HL-60/S4 treated with phorbol 12-myristate 13-acetate at 8.2 ng/mL for 4 days and 3 days (cell line): Measurements from ENCODE around the gene AGPAT1.

Source experiments
- in situ Hi-C: fragments of 300-500 bp; cut with MboI; formaldehyde crosslinking; loops from 2 replicates; pipeline ENCODE4 v1.15.0; 2022; ENCODE audit warnings: low sequenced_read_pairs

The AGPAT1 gene

GRCh38 chr6:32173051-32173727, 2.7 kb downstream of the AGPAT1 start:
- in situ Hi-C loops = no loop called here

- in situ Hi-C loops = no loop called here
Measured at GRCh38 chr6:32171234-32171633, 4.7 kb downstream of the AGPAT1 start.

- in situ Hi-C loops = no loop called here
Measured at GRCh38 chr6:32170294-32170693, 5.6 kb downstream of the AGPAT1 start.

- in situ Hi-C loops = no loop called here
Measured at GRCh38 chr6:32168807-32169591, 6.9 kb downstream of the AGPAT1 start.

GRCh38 chr6:32168350-32168749, 7.5 kb downstream of the AGPAT1 start:
- in situ Hi-C loops = no loop called here

GRCh38 chr6:32167761-32168262, 8.1 kb downstream of the AGPAT1 start:
- in situ Hi-C loops = no loop called here

GRCh38 chr6:32167154-32167760, 8.6 kb downstream of the AGPAT1 start:
- in situ Hi-C loops = no loop called here

- in situ Hi-C loops = no loop called here
Measured at GRCh38 chr6:32166411-32167061, 9.3 kb downstream of the AGPAT1 start.

GRCh38 chr6:32164295-32164694, 11.6 kb downstream of the AGPAT1 start, which contains the start of gene EGFL8:
Gene EGFL8 (plus strand): TSS chr6:32164595. CDS start chr6:32166166, 1,571 bp downstream.
- in situ Hi-C loops = no loop called here

- in situ Hi-C loops = no loop called here
Measured at GRCh38 chr6:32163559-32164258, 12.2 kb downstream of the AGPAT1 start.

GRCh38 chr6:32158052-32158451, 17.8 kb downstream of the AGPAT1 start:
- in situ Hi-C loops = no loop called here

- in situ Hi-C loops = no loop called here
Measured at GRCh38 chr6:32156891-32157290, 19.0 kb downstream of the AGPAT1 start.

GRCh38 chr6:32154514-32155161, 21.2 kb downstream of the AGPAT1 start:
- in situ Hi-C loops = no loop called here

GRCh38 chr6:32153564-32154513, 22.0 kb downstream of the AGPAT1 start, which contains the start of gene PPT2:
Gene PPT2 (plus strand): TSS chr6:32154141. CDS start chr6:32154595, 454 bp downstream.
- in situ Hi-C loops = no loop called here

GRCh38 chr6:32152769-32153563, 22.9 kb downstream of the AGPAT1 start:
- in situ Hi-C loops = no loop called here

GRCh38 chr6:32151863-32152768, 23.8 kb downstream of the AGPAT1 start, which contains the start of gene PRRT1:
Gene PRRT1 (minus strand): TSS chr6:32151939. CDS start chr6:32151827, 112 bp downstream.
- in situ Hi-C loops = no loop called here
